ENCODE results near the gene IL15.

IL15 gene

DNA sequence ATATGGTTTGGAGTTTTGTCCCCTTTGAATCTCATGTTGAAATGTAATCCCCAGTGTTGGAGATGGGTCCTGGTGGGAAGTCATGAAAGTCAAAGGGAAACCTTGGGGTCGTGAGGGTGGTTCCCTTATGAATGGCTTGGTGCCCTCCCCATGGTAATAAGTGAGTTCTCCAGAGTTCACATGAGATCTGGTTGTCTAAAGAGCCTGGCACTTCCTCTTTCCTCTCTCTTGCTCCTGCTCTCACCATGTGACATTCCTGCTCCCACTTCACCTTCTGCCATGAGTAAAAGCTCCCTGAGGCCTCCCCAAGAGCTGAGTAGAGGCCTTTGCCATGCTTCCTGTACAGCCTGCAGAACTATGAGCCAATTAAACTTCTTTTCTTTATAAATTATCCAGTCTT is 5.5 kb upstream of the IL15 start:
- H3K9ac ChIP-seq (ENCODE audit: low read length), result no peak overlapping the region
- no peaks in the 10 kb centered on the region for H3K4me1 ChIP-seq (ENCODE audit: control insufficient read depth, low read depth, low read length)
- H3K4me3 ChIP-seq (ENCODE audit: low read length), result no peak overlapping the region
- no peak overlapping the region for H3K27ac ChIP-seq (ENCODE audit: low read length)
- H3K9me3 ChIP-seq (ENCODE audit: control insufficient read depth, low read depth, low read length), result no peaks in the 10 kb centered on the region
- H3K36me3 ChIP-seq (ENCODE audit: control insufficient read depth, low read depth, low read length), result no peaks in the 10 kb centered on the region
- peaks cover 10% of the 10 kb centered on the region for H3K27me3 ChIP-seq (ENCODE audit: control insufficient read depth, insufficient read depth, low read length)

DNA sequence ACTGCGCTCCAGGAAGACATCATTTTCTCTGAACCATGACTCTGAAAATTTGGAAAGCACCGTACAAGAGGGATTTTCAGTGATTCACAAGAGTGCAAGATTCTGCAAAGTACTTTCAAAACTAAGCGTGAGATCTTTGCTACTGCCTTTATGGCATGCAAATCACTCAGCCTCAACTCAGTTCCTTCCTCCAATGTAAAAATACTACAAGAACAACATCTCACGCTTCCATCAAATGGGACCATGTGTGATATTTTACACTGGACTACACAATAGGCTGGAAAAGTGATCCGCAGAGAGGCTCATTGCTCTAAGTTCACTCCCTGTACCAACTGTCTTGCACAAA is 674 bp upstream of the IL15 start:
- H3K9ac ChIP-seq (ENCODE audit: low read length), result no peak overlapping the region
- H3K36me3 ChIP-seq (ENCODE audit: control insufficient read depth, low read depth, low read length), result no peaks in the 10 kb centered on the region
- H3K27me3 ChIP-seq (ENCODE audit: control insufficient read depth, insufficient read depth, low read length), result peaks cover 38% of the 10 kb centered on the region
- no peaks in the 10 kb centered on the region for H3K9me3 ChIP-seq (ENCODE audit: control insufficient read depth, low read depth, low read length)
- no peaks in the 10 kb centered on the region for H3K4me1 ChIP-seq (ENCODE audit: control insufficient read depth, low read depth, low read length)
- H3K4me3 ChIP-seq (ENCODE audit: low read length), result peak overlapping the region; percentile 74
- H3K27ac ChIP-seq (ENCODE audit: low read length), result no peak overlapping the region

DNA sequence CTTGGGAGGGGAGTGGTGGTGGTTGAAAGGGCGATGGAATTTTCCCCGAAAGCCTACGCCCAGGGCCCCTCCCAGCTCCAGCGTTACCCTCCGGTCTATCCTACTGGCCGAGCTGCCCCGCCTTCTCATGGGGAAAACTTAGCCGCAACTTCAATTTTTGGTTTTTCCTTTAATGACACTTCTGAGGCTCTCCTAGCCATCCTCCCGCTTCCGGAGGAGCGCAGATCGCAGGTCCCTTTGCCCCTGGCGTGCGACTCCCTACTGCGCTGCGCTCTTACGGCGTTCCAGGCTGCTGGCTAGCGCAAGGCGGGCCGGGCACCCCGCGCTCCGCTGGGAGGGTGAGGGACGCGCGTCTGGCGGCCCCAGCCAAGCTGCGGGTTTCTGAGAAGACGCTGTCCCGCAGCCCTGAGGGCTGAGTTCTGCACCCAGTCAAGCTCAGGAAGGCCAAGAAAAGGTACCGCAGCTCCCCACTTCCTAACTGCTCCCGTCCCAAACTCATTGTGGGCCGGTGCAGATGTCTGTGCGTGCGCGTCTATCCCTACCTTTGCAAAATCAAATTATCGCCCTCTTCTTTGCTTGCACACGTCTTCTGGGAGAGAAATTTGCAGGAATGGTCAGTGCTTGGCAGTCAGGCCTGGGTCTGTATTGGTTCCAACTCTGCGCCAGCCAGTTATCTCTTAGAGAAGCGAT is 533 bp downstream of the IL15 start:
- Histone ChIP-seq H3K9me3 (ENCODE audit: control insufficient read depth, low read depth, low read length) (no peaks in the 10 kb centered on the region), H3K27ac (ENCODE audit: low read length) (no peak overlapping the region), H3K4me3 (ENCODE audit: low read length) (peak overlapping the region; percentile 74), H3K4me1 (ENCODE audit: control insufficient read depth, low read depth, low read length) (no peaks in the 10 kb centered on the region), H3K36me3 (ENCODE audit: control insufficient read depth, low read depth, low read length) (no peaks in the 10 kb centered on the region), H3K9ac (ENCODE audit: low read length) (peak overlapping the region; percentile 22), H3K27me3 (ENCODE audit: control insufficient read depth, insufficient read depth, low read length) (peaks cover 38% of the 10 kb centered on the region)

DNA sequence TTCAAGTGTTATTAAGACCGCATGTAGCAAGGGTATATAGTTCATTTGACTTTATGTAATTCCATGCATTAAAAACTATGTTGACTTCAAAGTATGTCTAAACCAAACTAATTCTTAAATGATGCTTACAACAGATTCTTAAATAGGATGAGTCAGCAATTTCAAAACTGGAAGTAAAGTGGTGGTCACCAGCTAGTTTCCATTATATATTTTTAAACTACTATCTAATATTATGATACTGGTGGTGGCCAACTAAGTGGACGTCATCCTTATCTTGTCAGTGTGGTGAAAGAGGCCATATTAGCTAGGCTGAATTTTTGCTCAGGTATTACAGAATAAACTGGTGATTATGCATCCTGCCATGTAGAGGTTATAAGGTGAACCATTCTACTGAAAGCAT is 1.2 kb downstream of the IL15 start:
- Histone ChIP-seq H3K9me3 (ENCODE audit: control insufficient read depth, low read depth, low read length) (no peaks in the 10 kb centered on the region), H3K4me1 (ENCODE audit: control insufficient read depth, low read depth, low read length) (no peaks in the 10 kb centered on the region), H3K36me3 (ENCODE audit: control insufficient read depth, low read depth, low read length) (no peaks in the 10 kb centered on the region), H3K9ac (ENCODE audit: low read length) (no peak overlapping the region), H3K4me3 (ENCODE audit: low read length) (peak overlapping the region; percentile 74), H3K27ac (ENCODE audit: low read length) (no peak overlapping the region), H3K27me3 (ENCODE audit: control insufficient read depth, insufficient read depth, low read length) (peaks cover 38% of the 10 kb centered on the region)

DNA sequence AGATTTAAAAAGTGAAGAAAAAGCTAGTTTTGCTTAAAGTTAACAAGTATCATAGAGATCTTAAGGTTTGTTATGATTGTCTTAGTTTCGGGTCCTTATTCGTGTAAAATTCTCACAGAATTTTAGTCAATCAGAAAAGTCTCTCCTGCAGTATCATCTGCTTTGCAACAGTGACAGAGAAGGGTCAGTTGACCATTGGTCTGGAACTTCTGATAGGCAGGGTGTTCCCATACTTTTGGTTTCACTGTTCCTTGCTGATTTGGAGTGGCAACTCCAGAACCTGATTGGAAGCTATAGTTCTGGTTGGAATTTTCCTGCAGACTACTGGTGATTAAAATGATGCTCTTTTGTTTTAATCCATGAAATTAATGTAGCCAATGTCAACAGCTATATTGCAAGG is 1.8 kb downstream of the IL15 start:
- H3K9ac ChIP-seq (ENCODE audit: low read length), result no peak overlapping the region

DNA sequence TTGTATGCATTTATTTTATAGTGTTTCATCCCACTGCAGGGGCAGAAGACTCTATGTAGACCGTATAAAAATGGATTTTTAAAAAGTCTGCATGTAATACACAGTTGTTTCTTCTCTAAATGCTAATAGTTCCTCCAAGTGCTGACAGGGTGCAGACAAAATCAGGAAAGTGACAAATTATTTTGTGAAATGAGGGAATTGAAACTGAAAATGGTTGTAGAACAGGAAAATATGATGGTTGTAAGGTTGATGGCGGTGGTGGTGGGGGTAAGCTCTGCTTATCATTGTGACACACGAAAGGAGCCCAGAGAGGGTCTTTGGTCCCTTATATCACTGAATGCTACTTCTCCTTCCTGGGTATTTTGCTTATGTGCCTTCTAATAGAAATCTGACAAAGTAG is 4.3 kb downstream of the IL15 start:
- H3K9me3 ChIP-seq (ENCODE audit: control insufficient read depth, low read depth, low read length), result no peaks in the 10 kb centered on the region
- H3K4me1 ChIP-seq (ENCODE audit: control insufficient read depth, low read depth, low read length), result no peaks in the 10 kb centered on the region
- H3K27ac ChIP-seq (ENCODE audit: low read length), result no peak overlapping the region
- H3K4me3 ChIP-seq (ENCODE audit: low read length), result no peak overlapping the region
- H3K9ac ChIP-seq (ENCODE audit: low read length), result no peak overlapping the region
- H3K36me3 ChIP-seq (ENCODE audit: control insufficient read depth, low read depth, low read length), result no peaks in the 10 kb centered on the region
- peaks cover 29% of the 10 kb centered on the region for H3K27me3 ChIP-seq (ENCODE audit: control insufficient read depth, insufficient read depth, low read length)

More for the DNA sequence above, 1.8 kb downstream of the IL15 start:
- H3K27me3 ChIP-seq (ENCODE audit: control insufficient read depth, insufficient read depth, low read length), result peaks cover 38% of the 10 kb centered on the region
- no peaks in the 10 kb centered on the region for H3K36me3 ChIP-seq (ENCODE audit: control insufficient read depth, low read depth, low read length)
- no peaks in the 10 kb centered on the region for H3K4me1 ChIP-seq (ENCODE audit: control insufficient read depth, low read depth, low read length)
- H3K4me3 ChIP-seq (ENCODE audit: low read length), result no peak overlapping the region
- H3K27ac ChIP-seq (ENCODE audit: low read length), result no peak overlapping the region
- H3K9me3 ChIP-seq (ENCODE audit: control insufficient read depth, low read depth, low read length), result no peaks in the 10 kb centered on the region

DNA sequence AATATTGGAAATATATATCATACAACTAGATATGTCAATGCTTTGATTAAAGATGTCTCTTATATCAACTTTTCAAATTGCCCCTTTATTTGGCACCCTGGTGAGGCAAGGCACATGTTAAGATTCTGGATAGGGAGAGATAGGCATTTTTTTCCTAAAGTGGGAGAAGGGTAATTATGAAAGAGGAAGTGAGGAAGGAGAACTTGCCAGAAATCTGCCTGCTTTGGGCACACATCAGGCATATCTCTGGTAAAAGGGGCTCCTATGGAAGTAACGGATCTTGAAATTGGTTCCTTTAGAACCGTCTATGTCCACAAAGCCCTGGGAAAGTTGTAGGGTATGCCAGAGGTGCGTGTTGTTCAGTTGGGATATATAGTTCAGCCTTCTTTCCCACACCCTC is 5.7 kb downstream of the IL15 start:
- H3K9ac ChIP-seq (ENCODE audit: low read length), result no peak overlapping the region
- H3K4me3 ChIP-seq (ENCODE audit: low read length), result no peak overlapping the region
- H3K36me3 ChIP-seq (ENCODE audit: control insufficient read depth, low read depth, low read length), result no peaks in the 10 kb centered on the region
- H3K27me3 ChIP-seq (ENCODE audit: control insufficient read depth, insufficient read depth, low read length), result peaks cover 16% of the 10 kb centered on the region
- no peak overlapping the region for H3K27ac ChIP-seq (ENCODE audit: low read length)
- H3K4me1 ChIP-seq (ENCODE audit: control insufficient read depth, low read depth, low read length), result no peaks in the 10 kb centered on the region
- no peaks in the 10 kb centered on the region for H3K9me3 ChIP-seq (ENCODE audit: control insufficient read depth, low read depth, low read length)

DNA sequence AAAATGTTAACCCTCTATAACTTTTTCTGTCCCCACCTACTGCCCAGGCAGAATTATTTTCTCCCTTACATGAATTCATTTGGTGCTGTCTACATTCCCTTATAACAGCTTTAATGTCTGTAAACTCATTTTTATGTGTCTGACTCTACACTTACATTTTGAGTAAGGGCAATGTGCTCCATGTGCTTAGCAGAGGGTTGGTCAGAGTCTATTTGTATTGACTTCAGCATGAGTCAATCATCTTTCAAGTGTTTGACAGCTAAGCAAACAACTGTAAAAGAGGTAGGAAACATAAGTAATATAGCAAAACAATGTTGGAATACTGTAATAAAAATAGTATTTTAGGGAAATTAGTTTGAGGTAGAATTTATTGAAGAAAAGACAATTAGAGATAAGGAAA is 6.3 kb downstream of the IL15 start:
- Histone ChIP-seq H3K9me3 (ENCODE audit: control insufficient read depth, low read depth, low read length) (no peaks in the 10 kb centered on the region), H3K36me3 (ENCODE audit: control insufficient read depth, low read depth, low read length) (no peaks in the 10 kb centered on the region), H3K27ac (ENCODE audit: low read length) (no peak overlapping the region), H3K4me1 (ENCODE audit: control insufficient read depth, low read depth, low read length) (no peaks in the 10 kb centered on the region), H3K9ac (ENCODE audit: low read length) (no peak overlapping the region), H3K4me3 (ENCODE audit: low read length) (no peak overlapping the region), H3K27me3 (ENCODE audit: control insufficient read depth, insufficient read depth, low read length) (peaks cover 9% of the 10 kb centered on the region)

DNA sequence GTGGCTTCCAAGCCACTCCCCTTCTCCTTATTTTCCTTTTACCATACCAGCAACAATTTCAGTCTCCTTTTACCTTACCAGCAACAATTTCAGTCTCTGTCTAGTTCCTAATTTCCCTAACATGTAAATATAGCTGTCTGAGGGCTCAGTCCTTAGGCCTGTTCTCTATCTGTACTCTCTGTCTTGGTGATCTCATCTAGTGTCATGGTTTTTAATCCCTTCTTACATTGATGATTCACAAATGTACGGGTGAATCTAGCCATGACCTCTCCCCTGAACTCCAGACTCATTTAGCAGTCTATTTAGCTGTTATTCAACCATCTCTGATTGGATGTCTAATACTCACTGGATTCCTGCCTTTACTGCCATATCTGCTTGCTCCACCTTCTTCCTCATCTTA is 7.2 kb downstream of the IL15 start:
- Histone ChIP-seq H3K9ac (ENCODE audit: low read length) (no peak overlapping the region), H3K27me3 (ENCODE audit: control insufficient read depth, insufficient read depth, low read length) (peaks cover under 1% of the 10 kb centered on the region), H3K9me3 (ENCODE audit: control insufficient read depth, low read depth, low read length) (no peaks in the 10 kb centered on the region), H3K4me3 (ENCODE audit: low read length) (no peak overlapping the region), H3K4me1 (ENCODE audit: control insufficient read depth, low read depth, low read length) (no peaks in the 10 kb centered on the region), H3K27ac (ENCODE audit: low read length) (no peak overlapping the region), H3K36me3 (ENCODE audit: control insufficient read depth, low read depth, low read length) (no peaks in the 10 kb centered on the region)

DNA sequence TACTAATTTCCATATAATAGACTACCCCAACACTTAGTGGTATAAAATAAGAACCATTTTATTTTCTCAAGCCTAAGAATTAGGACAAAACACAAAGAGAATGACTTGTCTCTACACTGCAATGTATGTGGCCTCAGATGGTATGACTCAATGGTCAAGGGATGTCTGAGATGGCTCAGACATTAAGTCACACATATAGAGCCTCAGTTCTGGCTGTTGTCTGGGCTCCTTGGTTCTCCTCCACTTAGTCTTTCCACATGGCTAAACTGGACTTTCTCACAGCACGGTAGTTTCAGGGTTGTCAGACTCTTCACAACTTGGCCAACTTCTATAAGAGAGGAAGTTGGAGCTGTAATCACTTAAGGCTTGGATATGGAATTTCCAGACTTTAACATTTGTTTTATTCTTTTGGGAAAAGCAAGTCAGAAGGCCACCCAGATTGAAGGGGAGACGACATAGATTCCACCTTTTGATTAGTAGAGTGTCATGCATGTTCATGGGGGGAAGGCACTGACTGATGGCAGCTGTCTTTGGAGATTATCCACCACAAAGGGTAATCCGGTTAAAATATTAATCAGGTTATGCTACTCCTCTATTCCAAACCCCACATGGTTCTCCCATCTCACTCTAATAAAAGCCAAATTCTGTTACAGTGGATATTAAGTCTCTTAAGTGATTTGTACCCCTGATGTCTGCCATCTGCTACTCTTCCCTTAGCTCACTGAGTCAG is 9.4 kb downstream of the IL15 start:
- no peaks in the 10 kb centered on the region for H3K4me1 ChIP-seq (ENCODE audit: control insufficient read depth, low read depth, low read length)
- no peaks in the 10 kb centered on the region for H3K27me3 ChIP-seq (ENCODE audit: control insufficient read depth, insufficient read depth, low read length)
- no peaks in the 10 kb centered on the region for H3K36me3 ChIP-seq (ENCODE audit: control insufficient read depth, low read depth, low read length)
- H3K27ac ChIP-seq (ENCODE audit: low read length), result no peak overlapping the region
- no peaks in the 10 kb centered on the region for H3K9me3 ChIP-seq (ENCODE audit: control insufficient read depth, low read depth, low read length)
- H3K9ac ChIP-seq (ENCODE audit: low read length), result no peak overlapping the region
- H3K4me3 ChIP-seq (ENCODE audit: low read length), result no peak overlapping the region

DNA sequence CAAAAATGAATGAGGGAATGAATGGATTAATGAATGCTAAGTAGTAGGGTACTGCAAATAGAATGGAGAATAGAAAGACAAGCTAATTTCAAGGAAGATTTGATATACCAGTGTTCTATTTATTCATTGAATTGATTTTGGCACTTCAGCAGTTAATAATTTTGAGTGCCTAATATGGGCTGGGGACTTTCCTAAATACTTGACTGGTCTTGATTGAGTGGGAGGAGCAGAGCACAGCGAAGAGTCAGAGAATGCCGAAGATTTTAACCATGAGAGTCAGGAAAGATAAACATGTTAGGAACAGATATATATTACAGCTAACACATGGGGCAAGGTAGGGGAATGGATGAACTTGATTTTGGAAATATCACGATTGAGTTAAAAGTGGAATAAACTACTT is 10.6 kb downstream of the IL15 start:
- no peaks in the 10 kb centered on the region for H3K9me3 ChIP-seq (ENCODE audit: control insufficient read depth, low read depth, low read length)
- no peak overlapping the region for H3K4me3 ChIP-seq (ENCODE audit: low read length)
- H3K27me3 ChIP-seq (ENCODE audit: control insufficient read depth, insufficient read depth, low read length), result no peaks in the 10 kb centered on the region
- H3K9ac ChIP-seq (ENCODE audit: low read length), result no peak overlapping the region
- no peak overlapping the region for H3K27ac ChIP-seq (ENCODE audit: low read length)
- no peaks in the 10 kb centered on the region for H3K36me3 ChIP-seq (ENCODE audit: control insufficient read depth, low read depth, low read length)
- H3K4me1 ChIP-seq (ENCODE audit: control insufficient read depth, low read depth, low read length), result no peaks in the 10 kb centered on the region

DNA sequence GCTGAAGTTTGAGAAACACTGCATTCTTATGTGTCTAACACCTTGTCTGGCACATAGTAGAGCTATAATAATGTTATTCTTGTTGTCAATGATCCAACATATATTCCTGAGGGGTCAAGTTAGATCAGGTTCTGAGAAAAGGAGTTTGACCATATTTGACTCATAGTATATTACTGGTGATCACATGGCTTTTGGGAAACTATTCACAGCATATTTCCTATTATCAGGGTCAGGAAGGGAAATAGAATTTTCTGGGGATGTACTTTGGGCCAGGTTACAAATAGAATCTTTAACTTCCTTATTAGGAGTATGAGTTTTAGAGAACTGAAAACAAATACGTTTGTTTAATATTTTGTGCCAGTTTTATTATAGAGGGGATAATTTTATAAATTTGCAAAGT is 11.6 kb downstream of the IL15 start:
- Histone ChIP-seq H3K27me3 (ENCODE audit: control insufficient read depth, insufficient read depth, low read length) (no peaks in the 10 kb centered on the region), H3K9ac (ENCODE audit: low read length) (no peak overlapping the region), H3K36me3 (ENCODE audit: control insufficient read depth, low read depth, low read length) (no peaks in the 10 kb centered on the region), H3K4me3 (ENCODE audit: low read length) (no peak overlapping the region), H3K4me1 (ENCODE audit: control insufficient read depth, low read depth, low read length) (no peaks in the 10 kb centered on the region), H3K9me3 (ENCODE audit: control insufficient read depth, low read depth, low read length) (no peaks in the 10 kb centered on the region), H3K27ac (ENCODE audit: low read length) (no peak overlapping the region)
